Activated CD8-positive, alpha-beta T cell treated with anti-CD3 and anti-CD28 coated beads, Interleukin-2, amount 10 ng/mL, durations not matched to agents 7 days and 5 days (primary cell): ENCODE data around the gene TTLL4. TPM values are rescaled to one million over a fixed set of nuclear protein-coding genes. Genes with fewer than 3 reads are reported as not detected.
"Not testable (repeated sequence)": the region's sequence is repeated elsewhere in the genome, so short reads cannot be mapped to it uniquely, and the experiment has no call there.

Experiments used
- ATAC-seq: fragments of 150-1000 bp; cut with Tn5 transposase; one replicate; pipeline ENCODE4 v1.10.0; 2021; ENCODE audit warnings: moderate library complexity
- CTCF ChIA-PET: fragments of 350-600 bp; sonication (Branson Sonifier 250); formaldehyde crosslinking; loops from one replicate; lab custom pipeline; 2021; ENCODE audit warnings: antibody characterized with exemption; lab: Charles Lee
- POLR2A ChIA-PET: fragments of 350-600 bp; sonication (Branson Sonifier 250); formaldehyde crosslinking; loops from one replicate; lab custom pipeline; 2021; ENCODE audit warnings: antibody characterized with exemption; lab: Charles Lee
- DNase-seq: peaks from one replicate; pipeline ENCODE4 v3.0.0-alpha.2; 2020
- H3K27ac Mint-ChIP-seq: one replicate; pipeline ENCODE4 v1.8.0; 2021; ENCODE audit warnings: mild to moderate bottlenecking, mixed read lengths
- H3K27me3 Mint-ChIP-seq: one replicate; pipeline ENCODE4 v1.8.0; 2021; ENCODE audit warnings: low read depth, mixed read lengths
- H3K36me3 Mint-ChIP-seq: one replicate; pipeline ENCODE4 v1.8.0; 2021; ENCODE audit warnings: low read depth, mixed read lengths
- H3K4me1 Mint-ChIP-seq: one replicate; pipeline ENCODE4 v1.8.0; 2021; ENCODE audit warnings: low read depth, mixed read lengths
- H3K4me3 Mint-ChIP-seq: one replicate; pipeline ENCODE4 v1.8.0; 2021; ENCODE audit warnings: mild to moderate bottlenecking, mixed read lengths
- H3K9me3 Mint-ChIP-seq: one replicate; pipeline ENCODE4 v1.8.0; 2022; ENCODE audit warnings: mixed read lengths; ENCODE audit not compliant: insufficient read depth
- total RNA-seq, 2 experiments: library from RNA; stranded (reverse); gene quantifications; one replicate each; pipeline ENCODE4 v1.2.3, GENCODE V29; 2021

Gene TTLL4
- total RNA-seq, 2 experiments from 2014 or later: 25.8 to 27.7 TPM

DNA sequence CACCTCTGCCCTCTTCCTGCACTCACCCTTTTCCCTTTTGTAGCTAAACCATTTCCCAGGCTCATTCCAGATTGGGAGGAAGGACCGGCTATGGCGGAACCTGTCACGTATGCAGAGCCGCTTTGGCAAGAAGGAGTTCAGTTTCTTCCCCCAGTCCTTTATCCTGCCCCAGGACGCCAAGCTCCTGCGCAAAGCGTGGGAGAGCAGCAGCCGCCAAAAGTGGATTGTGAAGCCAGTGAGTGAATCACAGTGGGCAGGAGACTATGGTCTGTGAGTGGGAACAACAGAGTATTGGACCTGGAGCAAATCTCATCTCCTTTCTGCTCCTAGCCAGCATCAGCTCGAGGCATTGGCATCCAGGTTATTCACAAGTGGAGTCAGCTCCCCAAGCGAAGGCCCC, 36.3 kb downstream of the TTLL4 start:
- DNase-seq (no peak), ATAC-seq (no peak)
- ChIA-PET CTCF (interaction anchor here (2.5 kb wide), 1 partner anchor 100 kb away, joined by 8 read pairs; no protein-coding TSS in a partner anchor), POLR2A (no interaction called here)
- H3K27me3 Mint-ChIP-seq: no peaks in the 10 kb centered on the region
- no peak overlapping the region for H3K4me3 Mint-ChIP-seq
- H3K4me1 Mint-ChIP-seq: no peaks in the 10 kb centered on the region
- H3K36me3 Mint-ChIP-seq: peaks cover 32% of the 10 kb centered on the region
- no peaks in the 10 kb centered on the region for H3K9me3 Mint-ChIP-seq
- no peak overlapping the region for H3K27ac Mint-ChIP-seq

DNA sequence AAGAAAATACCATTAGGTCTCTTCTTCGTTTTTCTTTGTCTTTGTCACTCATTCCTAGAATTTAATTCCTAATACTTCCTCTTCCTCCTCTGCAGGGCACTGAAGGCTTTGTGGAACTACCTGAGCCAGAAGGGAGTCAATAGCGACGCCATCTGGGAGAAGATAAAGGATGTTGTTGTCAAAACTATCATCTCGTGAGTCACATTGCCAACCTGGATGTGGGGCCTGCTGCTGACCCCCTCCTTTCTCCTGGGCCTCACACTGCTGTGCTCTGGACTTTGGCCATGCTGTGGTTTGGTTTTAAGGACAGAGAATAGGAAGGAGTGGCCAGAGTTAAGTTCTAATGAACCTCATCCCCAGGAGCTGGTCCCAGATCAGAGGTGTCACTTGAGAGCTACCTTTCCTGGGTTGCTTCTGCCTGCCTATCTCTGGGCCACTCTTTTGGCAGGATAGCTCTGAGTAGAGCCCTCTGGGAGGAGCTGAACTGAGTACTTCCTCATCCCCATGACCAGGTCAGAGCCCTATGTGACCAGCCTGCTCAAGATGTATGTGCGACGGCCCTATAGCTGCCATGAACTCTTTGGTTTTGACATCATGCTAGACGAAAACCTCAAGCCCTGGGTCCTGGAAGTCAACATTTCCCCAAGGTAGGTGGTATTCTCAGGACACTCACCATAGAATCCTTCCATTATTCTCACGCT, 38.3 kb downstream of the TTLL4 start:
- CTCF ChIA-PET: no interaction called here
- ATAC-seq: no peak
- Mint-ChIP-seq H3K36me3 (peaks cover 44% of the 10 kb centered on the region), H3K27ac (no peak overlapping the region), H3K4me1 (peaks cover 3% of the 10 kb centered on the region), H3K4me3 (no peak overlapping the region), H3K9me3 (no peaks in the 10 kb centered on the region), H3K27me3 (no peaks in the 10 kb centered on the region)
- POLR2A ChIA-PET: no interaction called here
- no peak for DNase-seq

DNA sequence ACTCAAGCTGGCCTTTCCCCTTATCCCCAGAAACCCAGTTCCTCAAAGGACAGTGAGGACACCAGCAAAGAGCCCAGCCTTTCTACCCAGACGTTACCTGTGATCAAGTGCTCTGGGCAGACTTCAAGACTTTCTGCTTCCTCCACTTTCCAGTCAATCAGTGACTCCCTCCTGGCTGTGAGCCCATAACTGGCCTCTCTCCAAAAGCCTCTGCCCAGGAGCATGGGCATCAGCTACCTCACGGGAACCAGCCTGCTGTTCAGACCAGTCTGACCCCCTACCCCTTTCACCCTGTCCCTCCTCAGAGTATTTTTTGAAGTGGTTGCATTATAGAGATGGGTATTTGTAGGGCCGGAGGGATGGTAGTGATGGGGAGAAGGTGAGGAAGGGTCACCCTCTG, 43.6 kb downstream of the TTLL4 start:
- Mint-ChIP-seq H3K27me3 (no peaks in the 10 kb centered on the region), H3K27ac (no peak overlapping the region), H3K9me3 (no peaks in the 10 kb centered on the region), H3K36me3 (peaks cover 30% of the 10 kb centered on the region), H3K4me1 (peaks cover 6% of the 10 kb centered on the region), H3K4me3 (no peak overlapping the region)
- ChIA-PET CTCF (interaction anchor here (0.9 kb wide), 1 partner anchor 105 kb away, joined by 3 read pairs; no protein-coding TSS in a partner anchor), POLR2A (no interaction called here)
- DNase-seq (no peak), ATAC-seq (no peak)

DNA sequence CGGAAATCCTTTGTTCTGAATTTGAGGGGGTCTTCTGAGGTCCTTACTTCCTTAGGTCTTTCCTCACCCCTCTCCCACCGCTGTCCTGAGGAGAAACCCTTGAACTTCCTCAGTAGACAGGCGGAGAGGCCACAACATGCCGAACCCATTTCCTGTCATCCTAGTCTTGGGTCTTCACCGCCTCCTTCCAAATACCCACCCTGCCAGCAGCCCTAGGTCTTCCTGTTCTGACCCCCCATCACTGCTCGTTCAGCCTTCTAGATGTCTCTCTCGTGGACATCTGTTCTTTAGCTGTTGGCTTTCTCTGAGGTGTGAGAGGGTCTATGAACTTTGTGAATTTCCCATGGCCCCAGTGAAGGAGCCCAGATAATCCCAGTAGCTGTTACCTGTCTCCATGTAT, 44.1 kb downstream of the TTLL4 start:
- no peak for ATAC-seq
- no peaks in the 10 kb centered on the region for H3K9me3 Mint-ChIP-seq

DNA sequence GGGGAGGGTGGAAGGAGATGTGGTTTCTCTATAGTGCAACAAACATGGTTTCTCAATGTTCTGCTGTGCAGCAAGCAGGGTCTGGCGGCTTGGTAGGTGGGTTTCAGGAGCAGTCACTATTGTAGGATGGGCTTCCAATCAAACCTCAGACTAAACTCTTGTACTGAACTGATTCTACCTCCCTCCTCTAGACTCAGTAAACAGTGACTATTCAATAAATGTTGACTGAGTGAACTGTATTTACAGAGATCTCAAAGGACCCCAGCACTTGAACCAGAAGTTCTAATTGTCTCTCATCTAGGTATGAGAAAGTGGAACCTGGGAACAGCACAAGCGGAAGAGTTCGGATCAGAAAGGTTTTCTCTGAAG, 44.5 kb downstream of the TTLL4 start:
- H3K4me1 Mint-ChIP-seq: peaks cover 6% of the 10 kb centered on the region

More for the DNA sequence above, 44.1 kb downstream of the TTLL4 start:
- Mint-ChIP-seq H3K4me3 (no peak overlapping the region), H3K27ac (no peak overlapping the region), H3K36me3 (peaks cover 27% of the 10 kb centered on the region), H3K4me1 (peaks cover 6% of the 10 kb centered on the region), H3K27me3 (no peaks in the 10 kb centered on the region)
- DNase-seq: no peak
- CTCF ChIA-PET: no interaction called here
- POLR2A ChIA-PET: no interaction called here

DNA sequence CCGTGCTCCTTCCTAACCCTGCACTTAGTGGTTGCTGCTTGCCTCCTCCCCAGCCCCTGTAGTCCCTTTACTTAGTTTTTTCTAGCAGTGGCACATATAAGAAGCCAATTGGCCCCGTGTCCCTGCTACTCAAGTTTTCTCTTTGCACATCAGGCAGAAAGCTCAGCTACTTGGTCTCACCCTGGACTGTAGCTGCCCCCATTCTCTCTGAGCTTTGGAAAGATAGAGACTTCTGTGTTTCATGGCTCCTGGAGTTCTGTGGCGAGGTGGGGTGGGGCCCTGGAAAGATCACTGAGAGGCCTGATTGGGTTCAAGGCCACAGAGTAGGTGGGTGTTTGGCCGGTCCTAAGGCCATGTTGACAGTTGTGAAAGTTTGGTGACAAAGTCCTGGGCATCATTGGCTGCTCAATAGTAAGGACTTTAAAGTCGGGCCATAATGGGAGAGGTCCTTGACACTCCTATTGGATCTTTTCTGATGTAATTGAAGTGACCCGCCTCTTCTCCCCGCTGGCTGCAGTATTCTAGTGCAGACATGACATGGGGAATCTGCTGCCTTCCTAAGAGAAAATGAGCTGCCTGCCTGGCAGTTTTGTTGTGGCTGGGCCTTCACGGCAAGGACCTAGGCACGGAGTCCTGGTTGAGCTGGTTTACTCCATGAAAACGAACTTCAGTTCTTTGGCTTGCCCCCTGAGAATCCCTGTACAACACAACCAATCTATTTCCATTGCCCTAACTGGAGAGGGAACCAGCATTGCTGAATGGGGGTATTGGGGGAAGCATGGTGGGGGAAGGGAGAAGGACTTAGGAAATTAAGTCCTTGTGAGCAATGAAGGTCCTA, 45.2 kb downstream of the TTLL4 start:
- no peak overlapping the region for H3K4me3 Mint-ChIP-seq
- no peak overlapping the region for H3K27ac Mint-ChIP-seq
- DNase-seq: no peak
- ChIA-PET POLR2A (no interaction called here), CTCF (no interaction called here)
- ATAC-seq: no peak
- H3K27me3 Mint-ChIP-seq: no peaks in the 10 kb centered on the region
- peaks cover 23% of the 10 kb centered on the region for H3K36me3 Mint-ChIP-seq
- peaks cover 6% of the 10 kb centered on the region for H3K4me1 Mint-ChIP-seq
- H3K9me3 Mint-ChIP-seq: no peaks in the 10 kb centered on the region

More for the DNA sequence above, 44.5 kb downstream of the TTLL4 start:
- ATAC-seq: no peak
- no peak overlapping the region for H3K27ac Mint-ChIP-seq
- no peak overlapping the region for H3K4me3 Mint-ChIP-seq
- no peak for DNase-seq
- H3K9me3 Mint-ChIP-seq: no peaks in the 10 kb centered on the region
- H3K36me3 Mint-ChIP-seq: peaks cover 26% of the 10 kb centered on the region
- POLR2A ChIA-PET: no interaction called here
- CTCF ChIA-PET: no interaction called here
- no peaks in the 10 kb centered on the region for H3K27me3 Mint-ChIP-seq

DNA sequence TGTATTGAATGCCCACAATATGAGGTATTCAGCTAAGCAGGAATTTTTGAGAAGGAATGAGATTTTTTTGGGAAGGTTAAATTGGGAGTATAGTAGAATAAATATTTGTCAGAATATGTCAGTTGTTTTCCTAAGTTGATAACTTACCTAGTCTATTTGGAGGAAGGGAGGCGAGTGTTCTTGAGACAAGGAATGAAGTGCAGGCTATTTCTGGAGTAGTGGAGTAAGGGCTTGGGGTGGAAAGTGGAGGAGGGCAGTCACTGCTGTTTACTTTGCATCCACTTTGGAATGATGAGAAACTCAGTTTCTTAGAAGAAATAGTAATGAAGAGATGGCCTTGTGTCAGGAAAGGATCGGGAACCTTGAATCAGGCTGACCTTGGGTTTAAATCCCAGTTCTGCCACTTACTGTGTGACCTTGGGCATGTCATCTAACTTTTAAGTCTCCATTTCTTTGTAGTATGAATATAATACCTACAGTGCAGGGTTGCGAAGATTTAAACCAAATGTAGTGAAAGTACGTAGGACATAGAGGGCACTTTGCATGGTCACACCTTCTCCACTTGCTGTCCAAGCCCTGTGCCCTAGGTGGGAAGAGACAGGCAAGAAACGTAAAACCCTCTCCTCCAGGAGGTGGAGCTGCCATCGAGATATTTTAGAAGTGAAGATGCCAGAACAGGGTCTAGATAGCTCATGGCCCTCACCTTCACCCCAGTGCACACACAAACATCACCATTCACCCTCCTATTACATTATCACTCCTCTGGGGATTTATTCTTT, 46.2 kb downstream of the TTLL4 start:
- CTCF ChIA-PET: no interaction called here
- H3K4me3 Mint-ChIP-seq: no peak overlapping the region
- DNase-seq: no peak
- H3K36me3 Mint-ChIP-seq: peaks cover 20% of the 10 kb centered on the region
- POLR2A ChIA-PET: no interaction called here
- H3K27me3 Mint-ChIP-seq: no peaks in the 10 kb centered on the region
- peaks cover 6% of the 10 kb centered on the region for H3K4me1 Mint-ChIP-seq
- no peaks in the 10 kb centered on the region for H3K9me3 Mint-ChIP-seq
- H3K27ac Mint-ChIP-seq: no peak overlapping the region
- no peak for ATAC-seq

DNA sequence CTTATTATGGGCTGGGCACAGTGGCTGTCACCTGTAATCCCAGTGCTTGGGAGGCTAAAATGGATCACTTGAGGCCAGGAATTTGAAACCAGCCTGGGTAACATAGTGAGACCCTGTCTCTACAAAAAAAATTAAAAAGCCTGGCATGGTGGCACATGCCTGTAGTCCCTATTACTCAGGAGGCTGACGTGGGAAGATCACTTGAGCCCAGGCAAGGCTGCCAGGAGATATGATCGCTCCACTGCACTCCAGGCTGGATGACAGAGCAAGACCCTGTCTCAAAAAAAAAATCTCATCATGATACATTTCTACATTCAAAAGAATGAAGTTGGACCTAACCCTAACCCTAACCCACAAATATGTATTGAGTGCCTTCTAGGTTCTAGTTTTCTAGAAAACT, 51.2 kb downstream of the TTLL4 start:
- CTCF ChIA-PET: no interaction called here
- Mint-ChIP-seq H3K4me1 (no peaks in the 10 kb centered on the region), H3K36me3 (no peaks in the 10 kb centered on the region), H3K9me3 (no peaks in the 10 kb centered on the region), H3K4me3 (no peak overlapping the region), H3K27ac (no peak overlapping the region), H3K27me3 (no peaks in the 10 kb centered on the region)
- DNase-seq (no peak), ATAC-seq (no peak)
- POLR2A ChIA-PET: no interaction called here

DNA sequence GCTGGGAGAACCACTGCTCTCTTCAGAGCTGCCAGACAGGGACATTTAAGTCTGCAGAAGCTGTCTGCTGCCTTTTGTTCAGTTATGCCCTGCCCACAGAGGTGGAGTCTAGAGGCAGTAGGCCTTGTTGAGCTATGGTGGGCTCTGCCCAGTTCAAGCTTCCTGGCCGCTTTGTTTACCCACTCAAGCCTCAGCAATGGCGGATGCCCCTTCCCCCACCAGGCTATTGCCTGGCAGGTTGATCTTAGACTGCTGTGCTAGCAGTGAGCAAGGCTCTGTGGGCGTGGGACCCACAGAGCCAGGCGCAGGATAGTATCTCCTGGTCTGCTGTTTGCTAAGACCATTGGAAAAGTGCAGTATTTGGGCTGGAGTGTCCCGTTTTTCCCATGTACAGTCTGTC, 62.1 kb downstream of the TTLL4 start:
- H3K9me3 Mint-ChIP-seq, H3K27ac Mint-ChIP-seq, ATAC-seq, DNase-seq, POLR2A ChIA-PET, H3K4me3 Mint-ChIP-seq, CTCF ChIA-PET, H3K4me1 Mint-ChIP-seq, H3K36me3 Mint-ChIP-seq: not testable (repeated sequence)
- H3K27me3 Mint-ChIP-seq: peaks cover 13% of the 10 kb centered on the region

DNA sequence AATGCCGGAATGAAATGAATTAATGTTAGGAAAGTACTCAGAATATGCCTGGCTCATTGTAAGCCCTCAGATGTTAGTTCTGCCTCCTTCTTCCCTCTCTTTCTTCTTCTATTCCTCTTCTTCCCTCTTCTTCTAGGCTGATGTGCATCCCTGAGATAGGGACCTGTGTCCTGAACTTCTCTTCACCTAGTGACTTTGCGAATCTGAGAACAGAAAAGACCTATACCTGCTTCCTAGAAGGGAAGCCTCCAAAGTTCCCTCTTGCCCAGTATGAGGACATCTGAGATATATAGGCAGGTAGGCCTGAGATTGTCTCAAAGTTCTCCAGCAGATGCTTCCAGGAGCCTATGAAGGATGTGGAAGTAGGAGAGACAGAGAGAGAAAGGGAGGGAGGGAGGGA, 63.2 kb downstream of the TTLL4 start:
- POLR2A ChIA-PET: no interaction called here
- H3K27ac Mint-ChIP-seq: no peak overlapping the region
- peaks cover 4% of the 10 kb centered on the region for H3K9me3 Mint-ChIP-seq
- H3K27me3 Mint-ChIP-seq: peaks cover 8% of the 10 kb centered on the region
- DNase-seq (no peak), ATAC-seq (no peak)
- CTCF ChIA-PET: no interaction called here
- no peaks in the 10 kb centered on the region for H3K4me1 Mint-ChIP-seq
- peaks cover 3% of the 10 kb centered on the region for H3K36me3 Mint-ChIP-seq
- H3K4me3 Mint-ChIP-seq: no peak overlapping the region

DNA sequence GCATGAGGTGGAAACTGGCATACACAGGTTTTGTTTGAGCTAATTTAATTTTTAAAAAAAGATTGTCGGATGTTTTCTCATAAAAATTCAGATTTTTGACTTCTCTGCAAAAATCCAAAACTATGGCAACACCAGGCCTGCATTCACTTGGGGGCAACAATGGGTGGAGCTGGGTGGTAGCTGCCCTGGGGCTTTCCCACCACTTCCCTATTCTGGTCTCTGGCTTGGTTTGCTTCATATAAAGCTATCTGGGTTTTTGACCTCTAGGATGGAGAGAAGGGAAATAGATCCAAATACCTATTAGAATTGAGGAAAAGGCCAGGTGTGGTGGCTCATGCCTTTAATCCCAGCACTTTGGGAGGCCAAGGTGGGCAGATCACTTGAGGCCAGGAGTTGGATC, 65.9 kb downstream of the TTLL4 start:
- Mint-ChIP-seq H3K9me3 (peaks cover 4% of the 10 kb centered on the region), H3K4me1 (peaks cover 4% of the 10 kb centered on the region), H3K4me3 (no peak overlapping the region), H3K36me3 (peaks cover 3% of the 10 kb centered on the region), H3K27ac (no peak overlapping the region), H3K27me3 (peaks cover 23% of the 10 kb centered on the region)
- ChIA-PET POLR2A (no interaction called here), CTCF (interaction anchor here (1.2 kb wide), 1 partner anchor 71 kb away, joined by 3 read pairs; no protein-coding TSS in a partner anchor)
- ATAC-seq (no peak), DNase-seq (no peak)
